MV-4-11 (cell line): Measurements from ENCODE around the gene IQUB.
"Not testable (repeated sequence)": the region's sequence is repeated elsewhere in the genome, so short reads cannot be mapped to it uniquely, and the experiment has no call there.

Experiments used
- DNase-seq: peaks from one replicate; lab custom pipeline; 2025; lab: John Stamatoyannopoulos, UW

IQUB gene

DNA sequence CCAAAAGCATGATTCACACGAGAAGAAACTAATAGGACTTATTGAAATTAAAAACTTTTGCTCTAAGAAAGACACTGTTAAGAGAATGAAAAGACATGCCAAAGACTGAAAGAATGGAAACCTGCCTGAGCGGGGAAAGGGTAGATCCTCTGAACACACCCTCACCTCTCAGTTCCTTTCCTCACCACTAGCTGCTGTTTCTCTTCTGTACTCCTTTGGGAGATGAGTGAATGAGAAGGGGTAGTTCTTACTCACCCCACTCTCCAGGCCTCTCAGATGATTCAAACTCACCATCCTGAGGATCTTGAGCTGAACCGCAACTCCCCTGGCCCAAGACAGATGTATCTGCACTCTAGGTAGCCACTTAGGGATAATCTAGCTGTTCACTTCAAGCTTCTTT lies 41.9 kb downstream of the IQUB start:
- DNase-seq, result no peak

DNA sequence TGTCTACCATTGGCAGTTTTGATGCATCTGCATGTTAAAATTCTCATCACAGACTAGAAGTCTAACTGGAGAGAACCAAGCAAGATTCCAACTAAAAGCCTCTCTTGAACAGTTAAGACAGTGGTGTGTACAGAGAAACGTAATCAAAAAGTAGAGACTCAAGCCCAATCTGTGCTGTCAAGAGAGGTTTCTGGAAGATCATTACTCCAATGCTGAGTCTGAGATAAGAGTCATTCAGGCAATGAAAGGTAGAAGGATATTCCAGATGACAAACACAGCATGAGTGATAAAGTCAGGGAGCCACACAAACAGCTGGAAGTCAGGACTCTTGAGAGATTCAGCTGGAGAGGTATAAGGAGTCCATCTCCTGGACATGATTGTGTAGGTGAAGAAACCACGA lies 48.7 kb downstream of the IQUB start:
- no peak for DNase-seq

DNA sequence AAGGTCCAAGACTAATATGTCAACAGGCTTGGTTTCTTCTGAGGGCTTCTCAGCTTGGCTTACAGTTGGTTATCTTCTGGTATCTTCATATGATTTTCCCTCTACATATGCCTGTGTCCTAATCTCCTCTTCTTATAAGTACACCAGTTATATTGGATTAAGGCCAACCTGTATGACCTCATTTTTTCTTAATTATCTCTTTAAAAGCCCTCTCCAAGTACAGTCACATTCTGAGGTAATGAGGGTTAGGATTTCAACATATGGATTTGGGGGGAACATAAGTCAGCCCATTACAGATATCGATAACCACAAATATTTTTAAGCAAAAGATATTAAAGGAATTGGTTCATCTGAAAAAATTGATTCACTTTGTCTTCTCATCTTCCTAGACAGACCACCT lies 49.2 kb downstream of the IQUB start:
- DNase-seq, result no peak

DNA sequence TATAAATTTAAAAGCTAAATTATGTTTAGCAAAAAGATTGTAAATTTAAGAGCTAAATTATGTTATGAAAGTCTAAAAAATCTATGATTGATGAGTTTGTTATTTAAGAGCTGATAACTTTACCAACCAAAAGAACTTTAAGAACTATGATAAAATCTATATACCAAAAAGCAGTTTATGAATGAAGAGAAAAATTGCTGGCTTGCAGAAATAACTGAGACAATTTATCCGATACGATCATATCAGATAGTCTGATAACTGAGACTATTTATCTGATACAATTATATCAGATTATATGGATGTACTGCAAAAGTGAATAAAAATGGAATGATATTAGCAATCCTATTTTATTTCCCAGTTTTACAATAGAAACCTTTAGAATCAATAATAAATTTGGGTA lies 50.2 kb downstream of the IQUB start:
- DNase-seq, result no peak

DNA sequence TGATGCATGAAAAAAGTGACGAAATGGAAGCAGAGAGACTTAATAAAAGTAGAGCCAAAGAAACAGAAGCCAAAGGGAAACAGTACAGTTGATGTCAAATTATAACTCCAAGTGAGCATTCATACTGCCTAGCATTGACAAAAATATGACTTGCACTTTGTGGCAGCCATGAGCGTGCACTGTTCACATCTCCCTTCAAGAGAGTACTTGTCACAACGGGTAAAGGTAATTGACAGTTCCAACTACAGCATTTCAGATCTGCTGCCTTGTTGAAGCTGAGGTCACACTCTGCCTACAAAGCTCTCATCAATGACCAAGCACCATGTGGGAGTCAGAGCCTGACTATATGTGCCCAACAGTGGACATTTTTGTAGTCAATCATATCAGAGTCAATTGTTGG lies 54.3 kb downstream of the IQUB start:
- DNase-seq, result no peak

DNA sequence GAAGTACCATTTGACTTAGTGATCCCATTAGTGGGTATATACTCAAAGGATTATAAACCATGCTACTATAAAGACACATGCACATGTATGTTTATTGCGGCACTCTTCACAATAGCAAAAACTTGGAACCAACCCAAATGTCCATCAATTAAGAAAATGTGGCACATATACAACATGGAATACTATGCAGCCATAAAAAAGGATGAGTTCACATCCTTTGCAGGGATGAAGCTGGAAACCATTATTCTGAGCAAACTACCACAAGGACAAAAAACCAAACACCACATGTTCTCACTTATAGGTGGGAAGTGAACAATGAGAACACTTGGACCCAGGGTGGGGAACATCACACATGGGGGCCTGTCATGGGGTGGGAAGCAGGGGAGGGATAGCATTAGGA lies 56.3 kb downstream of the IQUB start:
- not testable (repeated sequence) for DNase-seq

DNA sequence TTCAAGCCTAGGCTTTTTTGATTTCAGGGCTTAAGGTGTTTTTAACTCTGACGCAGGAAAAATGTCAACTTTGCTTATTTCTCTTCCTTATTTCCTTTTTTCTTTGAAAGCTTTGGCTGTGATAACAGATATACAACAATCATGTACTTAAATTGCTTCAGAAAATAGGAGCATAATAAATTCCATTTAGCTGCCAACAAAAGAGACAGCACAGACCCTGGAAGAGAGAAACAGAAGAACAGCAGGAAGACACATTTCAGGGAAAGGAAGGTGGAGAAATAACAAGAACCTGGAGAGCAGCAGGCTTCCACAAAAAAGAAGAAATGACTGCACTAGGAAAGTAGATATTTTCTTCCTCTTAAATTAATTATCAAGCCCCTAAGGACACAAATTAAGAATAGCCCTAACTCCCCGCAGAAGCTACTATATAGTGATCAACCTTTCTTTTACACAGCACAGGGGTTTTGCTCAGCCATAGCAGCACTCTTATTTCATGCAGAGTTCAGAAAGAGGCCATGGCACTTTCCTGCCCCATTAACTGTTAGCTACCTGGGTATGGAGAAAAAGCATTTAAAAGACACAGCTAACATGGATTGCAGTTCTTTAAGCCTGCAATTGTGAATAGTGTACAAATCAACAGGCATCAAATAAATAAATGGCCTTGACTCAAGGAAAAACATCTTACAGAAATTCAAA lies 61.5 kb downstream of the IQUB start:
- no peak for DNase-seq

DNA sequence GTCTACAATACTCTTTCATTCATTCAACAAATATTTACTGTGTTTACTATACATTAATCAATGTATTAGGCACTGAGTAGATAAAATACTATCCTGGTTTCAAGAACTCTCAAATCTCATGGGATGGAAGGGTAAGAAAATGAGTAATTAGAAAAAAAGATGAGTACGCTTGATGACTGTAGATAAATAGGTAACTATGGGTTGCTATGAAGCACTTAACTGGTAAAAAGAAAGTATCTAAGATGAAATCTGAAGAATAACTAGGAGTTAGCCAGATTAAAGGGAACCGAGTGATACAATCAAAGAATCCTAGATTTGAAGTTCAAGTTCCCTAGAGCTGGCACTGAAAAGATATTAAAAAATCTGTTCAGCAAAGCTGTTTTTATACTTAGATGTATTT lies 62.1 kb downstream of the IQUB start:
- no peak for DNase-seq

DNA sequence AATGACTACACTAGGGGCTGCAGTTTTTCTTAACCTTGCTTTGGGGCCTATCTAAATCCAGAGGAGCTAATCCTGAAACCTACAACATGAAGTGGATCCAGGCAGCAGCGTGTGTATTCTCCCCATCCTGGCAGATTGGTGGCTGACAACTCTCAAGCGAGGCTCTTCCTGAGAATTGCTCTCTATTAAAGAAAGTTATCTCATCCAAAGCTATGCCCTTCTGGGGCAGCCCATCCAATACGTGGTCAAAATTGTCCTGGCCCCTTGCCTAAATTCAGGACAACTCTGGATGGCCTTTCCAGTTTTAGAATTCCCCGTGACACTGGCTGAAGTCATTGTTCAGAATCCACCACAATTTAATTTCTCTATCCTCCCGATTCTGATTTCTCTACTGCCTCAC lies 66.1 kb downstream of the IQUB start:
- no peak for DNase-seq

DNA sequence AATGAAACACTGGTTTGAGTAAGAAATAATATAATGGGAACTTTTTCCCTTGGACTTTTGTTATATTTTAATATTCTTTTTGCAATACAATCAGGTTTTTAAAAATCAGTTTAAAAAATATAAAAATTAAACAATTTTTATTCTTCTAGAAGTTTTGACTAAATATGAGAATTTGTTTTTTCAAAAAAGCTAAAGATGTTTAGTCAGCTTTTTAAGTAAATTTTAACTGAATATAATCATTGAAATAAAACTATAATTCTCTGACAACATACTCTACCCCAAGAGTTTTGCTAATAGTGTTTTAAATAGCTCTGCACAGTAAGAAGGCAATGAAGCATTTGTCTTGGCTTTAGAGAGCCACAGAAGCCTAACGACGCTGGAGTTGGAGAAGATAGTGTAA lies 70.5 kb downstream of the IQUB start:
- no peak for DNase-seq

DNA sequence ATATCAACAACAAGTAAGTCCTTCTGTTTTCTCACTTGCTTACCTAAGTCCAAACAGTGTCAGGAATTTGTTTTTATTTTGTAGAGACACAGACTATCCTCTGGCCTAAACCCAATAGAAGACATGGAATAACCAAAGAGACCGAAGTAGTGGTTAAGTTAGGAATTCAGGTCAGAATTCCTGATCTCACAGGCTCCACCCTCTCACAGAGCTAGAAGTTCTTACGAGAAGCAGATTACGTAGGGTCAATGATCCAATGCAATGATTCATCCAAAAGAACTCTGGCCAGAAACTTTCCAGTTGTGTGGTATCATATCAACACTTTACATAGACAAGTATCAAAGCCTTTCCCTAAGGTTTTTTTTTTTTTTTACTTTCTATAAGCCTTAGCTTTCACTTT lies 73.8 kb downstream of the IQUB start:
- no peak for DNase-seq

DNA sequence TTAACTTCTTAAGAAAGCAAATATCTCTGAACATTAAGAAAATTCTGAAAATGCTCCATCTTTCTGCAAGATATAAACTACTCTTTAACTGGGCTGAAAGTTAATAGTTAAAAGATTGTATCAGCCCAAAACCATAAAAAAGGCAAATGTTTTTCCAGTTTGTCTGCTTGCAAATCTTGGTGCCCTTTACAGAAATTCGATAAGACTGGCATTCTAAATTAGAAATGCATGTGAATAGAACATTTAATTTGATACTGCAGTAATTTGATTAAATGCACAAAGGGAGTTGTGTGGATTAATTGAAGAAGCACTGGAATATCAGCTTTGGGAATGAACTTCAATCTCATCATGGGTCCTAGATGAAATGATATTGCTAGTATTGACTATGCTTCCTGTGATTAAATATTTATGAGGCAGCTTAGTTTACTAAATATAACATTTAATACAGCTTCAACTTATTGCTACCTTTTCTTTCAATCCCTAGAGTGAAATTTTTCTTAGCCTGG lies 78.4 kb downstream of the IQUB start:
- DNase-seq, result no peak

DNA sequence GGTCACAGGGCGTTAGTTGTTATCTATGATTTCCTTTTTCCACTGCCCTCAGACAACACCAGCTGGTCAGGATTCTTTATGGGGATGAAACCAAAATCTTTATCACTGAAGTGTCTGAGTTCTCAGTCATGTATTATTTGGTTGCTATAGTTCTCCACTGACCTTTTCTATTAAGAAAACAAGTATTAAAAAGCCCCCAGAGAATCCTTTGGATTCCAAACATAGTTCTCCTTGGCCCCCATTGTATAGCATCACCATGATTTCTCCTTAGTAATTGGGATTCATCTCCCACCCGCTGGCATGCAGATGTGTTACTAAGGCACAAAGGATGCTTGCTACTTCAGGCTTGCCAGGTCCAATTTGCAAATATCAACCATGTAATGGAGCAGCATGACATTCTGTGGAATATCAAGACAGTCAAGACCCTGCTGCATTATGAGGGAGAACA lies 94.3 kb downstream of the IQUB start:
- no peak for DNase-seq

DNA sequence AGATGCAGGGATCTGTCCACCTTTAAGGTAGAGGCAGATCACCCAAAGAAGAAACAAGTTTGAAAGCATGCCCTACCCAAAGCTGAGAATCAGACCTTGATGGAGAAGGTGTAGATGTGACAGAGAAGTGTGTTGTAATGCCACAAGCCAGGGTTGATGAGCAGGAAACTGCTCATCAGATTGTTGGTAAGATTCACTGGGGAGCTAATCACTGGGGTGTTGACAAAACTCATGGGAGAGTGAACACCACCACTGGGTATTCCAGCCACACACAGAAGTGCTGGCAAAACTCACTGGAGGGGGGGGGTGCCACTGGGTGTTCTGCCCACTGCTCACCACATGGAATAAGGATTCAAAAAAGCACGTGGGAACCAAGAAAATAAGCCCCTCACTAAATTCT lies 95.2 kb downstream of the IQUB start:
- DNase-seq, result no peak

DNA sequence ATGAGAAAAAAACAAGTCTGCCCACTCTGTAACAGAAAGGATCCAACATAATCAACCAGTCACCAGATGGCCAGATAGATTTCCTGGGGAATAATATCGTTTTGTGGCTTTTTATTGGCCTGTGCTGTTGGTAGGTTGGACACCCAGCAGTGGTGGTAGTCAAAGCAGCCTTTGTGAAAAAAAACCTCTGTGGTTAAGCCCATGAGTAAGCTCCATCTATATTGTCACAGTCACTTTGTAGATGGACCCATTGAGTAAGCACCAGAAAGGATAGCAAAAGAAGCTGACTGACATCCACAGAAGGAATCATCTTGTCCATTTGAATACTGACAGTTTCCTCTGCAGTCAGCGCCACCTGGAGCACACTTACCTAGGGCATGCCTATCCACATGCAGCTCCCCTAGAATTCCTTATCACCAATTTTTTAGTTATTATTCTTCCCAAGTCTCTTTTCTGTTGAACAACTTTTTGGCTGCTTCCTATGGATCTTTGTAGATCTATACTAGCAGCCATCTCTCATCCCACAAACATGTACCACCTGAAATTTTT lies 96.9 kb downstream of the IQUB start:
- peak; percentile 23 for DNase-seq

DNA sequence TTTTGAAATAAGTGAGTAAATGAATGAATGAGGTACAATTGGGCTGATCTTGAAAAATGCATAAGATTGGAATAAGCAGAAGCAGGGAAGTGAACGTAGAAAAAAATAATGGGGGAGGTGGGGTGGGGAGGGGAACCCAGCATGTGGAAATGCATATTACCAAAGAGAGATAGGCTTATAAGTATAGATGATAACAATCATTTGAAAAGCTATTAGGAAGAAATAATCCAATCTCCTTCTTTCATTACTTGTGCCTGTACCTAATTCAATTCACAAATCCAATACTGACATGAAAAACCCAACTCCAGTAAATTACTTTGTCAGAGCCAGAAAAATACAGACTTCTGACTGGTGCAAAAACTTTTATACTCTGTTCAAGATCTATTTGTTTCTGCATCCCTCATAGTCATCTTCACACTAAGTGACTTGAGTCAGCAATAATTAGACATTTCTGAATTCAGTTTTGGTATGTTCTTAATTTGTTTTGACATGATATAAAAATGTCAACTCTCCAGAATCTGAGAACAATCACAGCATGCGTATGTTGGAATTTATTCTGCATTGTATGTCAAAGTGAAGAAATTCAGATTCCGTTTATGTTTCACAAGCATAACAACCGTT lies 99.2 kb downstream of the IQUB start:
- DNase-seq, result no peak

DNA sequence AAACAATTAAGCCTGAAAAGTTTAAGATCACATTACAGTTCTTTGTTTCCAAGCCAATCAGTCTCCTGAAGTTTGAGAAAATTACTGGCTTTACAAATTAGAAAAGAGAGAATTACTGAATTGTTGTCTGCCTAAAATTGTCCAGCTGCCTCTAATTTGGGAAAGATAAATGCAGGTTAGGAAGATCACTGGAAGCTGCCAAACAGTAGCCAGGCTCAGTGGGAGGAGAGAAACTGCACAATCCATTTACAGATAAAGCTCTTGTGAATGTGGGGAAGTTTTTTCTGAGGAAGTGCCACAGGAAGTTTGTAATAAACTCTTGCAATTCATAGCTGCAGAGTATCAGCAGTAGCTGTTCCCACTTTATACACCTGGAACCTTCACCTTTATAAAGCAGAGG lies 100.7 kb downstream of the IQUB start:
- DNase-seq, result no peak

DNA sequence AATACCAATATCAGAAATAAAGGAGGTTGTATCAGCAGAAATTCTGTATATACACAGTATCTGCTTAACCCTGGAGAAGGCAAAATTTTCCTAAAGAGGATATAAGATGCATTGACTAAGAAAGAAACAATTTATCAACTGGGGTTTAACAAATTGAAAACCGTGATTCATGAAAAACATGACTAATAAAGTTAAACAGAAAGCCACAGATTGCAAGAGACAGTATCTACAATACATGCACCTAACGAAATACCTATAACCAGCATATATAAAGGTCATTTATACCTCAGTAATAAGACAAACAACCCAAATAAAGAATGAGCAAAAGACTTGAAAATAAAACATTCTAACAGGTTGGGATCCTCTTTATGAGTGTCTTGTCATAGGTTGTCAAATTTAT lies 101.8 kb downstream of the IQUB start:
- no peak for DNase-seq

DNA sequence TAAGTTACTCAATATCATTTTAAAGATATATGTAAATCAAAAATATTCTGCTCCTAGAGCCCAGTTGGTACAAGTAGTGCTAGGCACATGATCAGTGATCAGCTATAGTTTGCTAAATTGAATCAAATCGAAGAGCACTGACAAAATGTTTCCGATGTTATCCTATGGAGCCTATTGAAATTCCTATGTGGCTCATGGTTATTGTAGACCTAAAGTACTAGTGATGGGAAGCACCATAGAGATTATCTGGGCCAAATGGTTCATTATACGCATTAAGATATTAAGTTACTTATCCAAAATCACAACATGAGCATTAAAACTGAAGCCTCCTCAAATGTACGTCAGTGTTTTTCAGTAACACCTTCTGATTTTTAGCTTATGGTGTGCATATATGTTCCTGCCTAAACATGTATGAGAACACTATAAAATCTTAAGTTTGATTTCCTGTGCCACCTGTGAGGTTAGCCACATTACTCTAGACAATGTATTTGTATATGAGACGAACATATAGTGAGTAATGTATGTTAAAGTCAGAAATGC lies 103.2 kb downstream of the IQUB start:
- no peak for DNase-seq

DNA sequence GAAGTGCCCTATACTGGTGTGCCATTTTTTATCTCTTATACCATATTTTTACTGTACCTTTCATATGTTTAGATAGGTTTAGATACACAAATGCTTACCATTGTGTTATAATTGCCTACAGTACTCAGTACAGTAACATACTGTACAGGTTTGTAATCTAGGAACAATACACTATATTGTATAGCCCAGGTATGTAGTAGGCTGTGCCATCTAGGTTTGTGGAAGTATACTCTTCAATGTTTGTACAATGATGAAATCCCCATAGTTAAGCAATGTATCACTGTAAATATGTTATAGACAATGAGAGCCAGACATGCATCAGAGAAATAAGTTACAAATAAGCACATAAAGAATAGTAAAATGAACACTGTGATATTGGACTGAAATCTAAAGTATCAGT lies 109.1 kb downstream of the IQUB start:
- DNase-seq, result no peak

DNA sequence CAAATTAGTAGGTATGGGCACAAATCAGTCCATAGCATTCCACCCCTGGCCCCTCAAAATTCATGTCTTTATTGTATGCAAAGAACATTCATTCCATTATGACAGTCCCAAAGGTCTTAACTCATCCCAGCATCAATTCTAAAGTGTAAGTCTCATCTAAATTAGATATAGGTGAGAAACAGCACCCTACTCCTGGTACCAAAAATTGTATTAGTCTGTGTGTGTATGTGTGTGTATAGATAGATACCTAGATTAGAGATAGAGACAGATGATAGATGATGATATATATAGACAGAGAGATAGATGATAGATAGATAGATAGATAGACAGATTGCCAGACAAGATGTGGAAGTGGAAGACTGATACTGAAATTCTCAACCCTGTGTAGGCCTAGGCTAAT lies 109.9 kb downstream of the IQUB start:
- DNase-seq, result no peak

DNA sequence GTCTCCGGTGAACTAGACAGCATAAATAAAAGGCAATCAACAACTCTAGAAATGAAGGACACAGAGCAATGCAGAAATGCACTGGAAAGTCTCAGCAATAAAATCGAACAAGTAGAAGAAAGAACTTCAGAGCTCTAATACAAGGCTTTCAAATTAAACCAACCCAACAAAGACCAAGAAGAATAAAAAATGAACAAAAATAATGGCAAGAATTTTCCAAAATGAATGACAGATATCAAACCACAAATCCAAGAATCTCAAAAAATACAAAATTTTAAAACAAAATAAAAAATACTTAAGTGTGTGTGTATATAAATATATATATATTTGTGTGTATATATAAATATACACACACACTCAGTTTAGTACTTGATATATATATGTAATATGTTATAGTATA lies 110.8 kb downstream of the IQUB start:
- DNase-seq, result no peak

DNA sequence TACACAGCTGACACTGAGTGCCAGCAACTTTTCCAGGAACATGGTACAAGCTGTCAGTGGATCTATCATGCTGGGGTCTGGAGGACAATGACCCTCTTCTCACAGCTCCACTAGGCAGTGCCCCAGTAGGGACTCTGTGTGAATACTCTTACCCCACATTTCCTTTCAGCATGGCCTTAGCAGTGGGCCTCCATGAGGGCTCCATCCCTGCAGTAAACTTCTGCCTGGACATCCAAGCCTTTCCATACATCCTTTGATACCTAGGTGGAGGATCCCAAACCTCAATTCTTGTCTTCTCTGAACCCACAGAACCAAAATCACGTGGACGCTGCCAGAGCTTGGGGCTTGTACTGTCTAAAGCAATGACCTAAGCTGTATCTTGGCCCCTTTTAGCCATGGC lies 116.8 kb downstream of the IQUB start:
- DNase-seq, result no peak
